GM19397 (cell line): Measurements from ENCODE around the gene GMDS.

Source experiments
- ATAC-seq: cut with Tn5 transposase; IDR thresholded peaks from one replicate; pipeline ENCODE4 v1.9.1; 2021; ENCODE audit warnings: mild to moderate bottlenecking, moderate library complexity; ENCODE audit not compliant: unreplicated experiment

GMDS gene

DNA sequence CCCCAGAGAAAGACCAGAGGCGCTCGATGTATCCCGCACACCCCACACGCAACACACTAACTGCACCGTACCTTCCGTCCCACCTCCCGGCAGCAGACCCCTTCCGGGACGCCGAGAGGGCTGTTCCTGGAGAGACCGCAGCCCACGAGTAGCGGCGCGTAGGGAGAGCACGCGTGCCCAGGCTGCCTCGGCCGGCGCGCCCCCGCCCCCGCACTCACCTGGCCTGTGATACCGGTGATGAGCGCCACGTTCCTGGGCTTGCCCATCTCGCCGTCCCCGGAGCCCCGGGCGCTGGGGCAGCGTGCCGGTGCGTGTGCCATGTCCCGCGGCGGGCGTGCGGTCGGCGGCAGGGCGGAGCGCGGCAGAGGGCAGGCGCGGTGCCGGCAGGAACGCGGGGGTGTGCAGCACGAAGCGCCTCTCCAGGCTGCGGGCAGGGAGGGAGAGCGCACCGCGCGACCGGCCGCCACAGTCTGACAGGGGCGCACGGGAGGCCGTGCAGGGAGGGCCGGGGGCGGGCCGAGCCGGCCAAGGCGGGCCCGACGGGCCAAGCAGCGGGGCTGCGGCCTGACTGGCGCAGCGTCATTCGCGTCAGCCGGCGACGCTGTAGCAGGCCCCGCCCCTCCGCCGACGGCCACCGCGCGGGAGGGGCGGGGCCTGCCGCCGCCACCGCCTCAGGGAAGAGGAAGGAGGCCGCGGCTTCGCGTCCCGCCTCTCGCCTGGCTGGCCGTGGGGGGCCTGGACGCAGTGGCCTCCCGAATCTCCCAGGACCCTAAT is at the start of gene GMDS:
GMDS (minus strand) TSS at position 503 of the 774 bp plus-strand sequence.
- ATAC-seq, result peak; percentile 96

DNA sequence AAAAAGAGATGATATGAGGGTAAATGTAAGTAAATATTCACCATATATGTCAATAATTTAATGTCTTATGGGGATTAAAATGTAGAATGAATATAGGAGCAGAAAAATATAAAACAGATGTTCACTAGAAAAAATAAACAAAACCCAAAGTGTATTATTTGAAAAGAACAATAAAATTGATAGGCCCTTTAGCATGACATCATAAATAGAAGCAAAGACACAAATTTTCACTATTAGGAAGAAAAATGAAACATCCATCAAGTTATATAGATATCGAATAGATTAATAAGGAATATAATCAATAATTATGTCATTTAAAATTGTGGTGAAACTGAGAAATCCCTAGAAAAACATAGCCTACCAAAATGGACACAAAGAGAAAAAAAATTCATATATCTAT is 40.1 kb upstream of the GMDS start:
- ATAC-seq, result no peak

DNA sequence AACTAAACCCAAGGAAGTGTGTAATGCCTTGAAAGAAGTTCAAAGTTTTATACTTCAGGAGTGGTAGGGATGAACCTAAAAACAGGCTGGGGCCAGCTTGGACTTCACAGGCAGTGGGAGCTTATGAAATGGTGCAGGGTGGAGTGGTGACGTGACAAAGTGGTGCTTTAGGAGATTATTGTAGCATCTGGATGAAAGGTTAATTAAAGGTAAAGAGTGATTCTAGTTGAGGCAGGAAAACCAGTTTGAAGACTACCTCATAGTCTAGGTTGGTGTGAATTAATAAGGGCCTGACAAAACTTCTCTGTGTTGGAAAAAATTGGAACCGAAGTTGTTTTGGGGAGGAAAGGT is 30.5 kb upstream of the GMDS start:
- ATAC-seq, result no peak

DNA sequence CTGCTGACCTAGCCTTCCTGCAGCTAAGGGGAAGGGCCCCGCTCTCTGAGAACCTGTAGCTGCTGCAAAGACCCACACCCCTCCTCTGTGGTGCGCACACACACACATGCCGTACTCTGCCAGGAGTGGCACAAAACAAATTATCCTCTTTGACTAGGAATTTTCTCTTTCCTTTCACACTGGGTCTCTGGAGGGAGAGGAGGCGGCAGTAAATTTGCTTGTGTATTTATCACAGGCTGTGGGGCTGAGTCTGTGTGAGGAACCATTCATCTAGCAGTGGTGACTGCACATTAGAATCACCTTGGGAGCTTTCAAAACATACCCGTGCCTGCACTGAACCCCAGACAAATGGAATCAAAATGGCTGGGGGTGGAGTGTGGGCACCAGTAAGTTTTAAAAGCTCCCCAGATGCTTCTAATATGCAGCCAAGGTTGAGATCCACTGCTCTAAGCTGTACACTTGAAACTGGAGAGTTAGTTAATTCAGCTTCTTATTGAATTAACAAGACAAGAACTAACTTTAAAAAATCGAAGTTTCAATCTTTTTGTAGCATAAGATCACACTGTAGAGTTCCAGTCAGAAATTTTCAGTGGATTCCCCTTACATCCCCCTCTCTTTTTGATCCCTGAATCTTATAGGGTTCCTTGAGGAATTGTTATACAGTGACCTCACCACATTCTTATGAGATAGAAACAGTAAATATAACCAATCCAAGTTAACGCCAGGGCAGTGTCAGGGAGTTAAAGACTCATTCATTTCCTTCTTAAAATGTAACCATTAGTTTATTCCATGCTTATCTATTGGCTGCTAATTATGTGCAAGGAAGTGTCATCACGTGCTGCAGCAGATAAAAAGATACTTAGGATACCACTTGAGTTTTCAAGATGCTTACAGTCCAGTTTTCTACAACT is 29.8 kb upstream of the GMDS start:
- ATAC-seq, result no peak

DNA sequence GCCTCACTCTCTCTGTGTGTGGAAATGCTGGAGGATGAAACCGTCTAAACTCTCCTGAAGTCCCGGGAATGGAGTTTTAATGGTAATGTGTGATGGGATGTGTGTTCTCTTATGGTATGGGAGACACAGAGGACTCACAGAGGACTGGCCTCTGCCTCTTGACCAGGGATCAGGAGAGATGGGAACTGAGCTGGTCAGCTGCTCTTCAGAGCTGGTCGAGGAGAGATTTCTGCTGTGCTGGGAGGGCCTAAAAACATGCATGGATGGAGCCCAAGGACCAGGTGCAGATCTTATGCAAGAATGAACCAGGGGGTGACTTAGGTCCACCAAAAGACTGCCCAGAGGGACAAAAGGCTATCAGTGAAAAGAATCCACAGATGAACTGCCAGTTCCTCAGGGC is 27.3 kb upstream of the GMDS start:
- no peak for ATAC-seq

DNA sequence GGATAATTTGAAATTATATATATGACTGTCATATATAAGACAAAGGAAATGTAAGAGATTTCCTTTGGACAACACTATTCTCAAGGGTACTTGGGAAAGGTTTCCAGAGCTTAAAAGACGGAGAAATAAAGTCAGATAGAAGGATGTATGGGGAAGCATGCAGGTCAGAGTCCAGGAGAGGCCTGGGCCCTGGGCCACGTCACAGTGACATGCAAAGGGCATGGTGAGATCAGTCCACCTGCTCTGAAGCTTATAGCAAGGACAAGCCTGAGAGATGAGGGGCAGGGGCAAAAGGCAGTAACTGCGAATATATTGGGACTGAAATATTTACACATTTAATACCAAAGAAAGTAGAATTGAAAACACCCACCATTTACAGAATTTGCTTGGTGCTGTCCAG is 24.6 kb upstream of the GMDS start:
- ATAC-seq, result no peak

DNA sequence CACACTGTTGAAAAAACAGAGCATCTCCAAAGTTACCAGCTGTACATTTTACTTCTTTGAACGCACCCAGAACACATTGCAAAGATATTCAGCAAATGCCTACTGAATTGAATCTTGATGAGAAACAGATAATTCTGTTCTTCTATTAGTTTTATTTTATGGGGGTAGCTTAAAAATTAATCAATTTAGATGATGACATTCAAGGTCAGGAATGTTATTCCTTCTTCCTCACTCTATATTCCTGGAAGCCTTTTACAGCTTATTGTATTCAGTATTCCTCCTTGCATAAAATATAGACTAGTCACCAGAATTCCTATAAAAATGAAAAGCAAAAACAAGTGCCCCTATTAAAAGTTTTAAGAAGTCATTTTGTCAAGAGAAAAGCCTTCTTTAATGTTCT is 21.4 kb upstream of the GMDS start:
- ATAC-seq, result no peak

DNA sequence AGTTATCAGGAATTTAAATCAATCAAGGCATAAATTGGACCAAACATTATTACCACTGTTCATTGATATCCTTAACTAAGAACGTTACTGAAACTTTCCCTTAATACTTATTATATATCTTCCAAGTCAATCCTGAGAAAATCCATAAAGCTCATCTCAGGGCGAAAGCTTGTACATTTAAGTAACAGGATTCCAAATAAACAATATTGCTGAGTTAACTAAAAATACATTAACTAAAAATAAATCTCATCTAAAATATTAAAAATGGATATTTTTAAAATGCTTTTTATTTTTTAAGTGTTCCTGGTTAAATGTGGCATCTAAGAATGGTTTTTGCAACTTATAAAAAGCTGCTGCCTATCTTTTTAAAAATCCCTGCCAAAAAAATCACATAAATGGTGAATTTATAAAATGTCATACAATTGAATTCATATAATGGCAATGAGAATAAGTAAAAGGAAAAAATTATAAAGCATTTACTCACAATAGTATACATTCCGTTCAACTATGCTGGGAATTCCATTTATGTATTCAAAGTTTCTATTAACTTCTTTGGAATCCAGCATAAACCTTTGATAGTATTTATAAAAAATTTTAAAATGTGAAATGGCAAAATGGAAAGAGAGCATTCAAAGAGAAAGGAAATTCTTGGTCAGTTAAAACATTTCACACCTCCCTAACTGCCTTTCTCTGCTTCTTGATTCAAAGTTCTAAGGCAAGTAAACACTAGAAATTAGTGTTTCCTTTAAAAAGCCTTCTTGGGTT is 20.8 kb upstream of the GMDS start:
- no peak for ATAC-seq

DNA sequence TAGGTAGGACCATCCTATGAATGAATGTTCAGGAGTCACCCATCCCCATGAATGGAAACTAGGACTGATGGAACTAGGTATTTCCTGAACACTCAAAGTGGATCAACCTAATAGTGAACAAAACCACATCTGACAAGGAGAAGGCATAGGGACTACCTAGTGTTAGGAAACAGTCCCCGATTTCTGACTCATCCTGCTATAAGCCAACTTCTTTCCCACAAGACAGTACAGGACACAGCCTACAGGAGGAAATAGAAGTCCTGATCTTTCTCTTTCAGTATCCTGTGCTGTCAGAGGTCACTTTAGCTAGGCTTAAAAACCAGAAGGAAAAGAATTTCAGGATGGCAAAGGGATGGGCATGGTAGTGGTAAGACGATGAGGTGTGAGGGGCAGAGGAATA is 19.5 kb upstream of the GMDS start:
- ATAC-seq, result no peak

DNA sequence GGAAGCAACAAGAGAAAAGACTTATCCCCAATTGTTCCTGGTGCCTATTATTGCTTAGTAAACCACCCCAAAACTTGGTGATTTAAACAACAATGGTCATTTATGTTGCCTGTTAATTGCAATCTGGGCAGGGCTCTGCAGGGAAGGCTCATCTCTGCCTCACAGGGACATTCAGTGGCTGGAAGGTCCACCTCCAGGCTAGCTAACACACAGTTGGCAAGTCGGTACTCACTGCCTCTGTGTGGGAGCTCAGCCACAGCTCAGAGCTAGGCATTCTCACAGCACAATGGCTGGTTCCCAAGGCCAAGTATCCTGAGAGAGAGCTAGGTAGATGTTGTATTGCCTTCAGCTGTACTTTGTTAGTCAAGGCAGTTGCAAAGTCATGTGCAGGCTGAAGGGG is 18.5 kb upstream of the GMDS start:
- no peak for ATAC-seq

DNA sequence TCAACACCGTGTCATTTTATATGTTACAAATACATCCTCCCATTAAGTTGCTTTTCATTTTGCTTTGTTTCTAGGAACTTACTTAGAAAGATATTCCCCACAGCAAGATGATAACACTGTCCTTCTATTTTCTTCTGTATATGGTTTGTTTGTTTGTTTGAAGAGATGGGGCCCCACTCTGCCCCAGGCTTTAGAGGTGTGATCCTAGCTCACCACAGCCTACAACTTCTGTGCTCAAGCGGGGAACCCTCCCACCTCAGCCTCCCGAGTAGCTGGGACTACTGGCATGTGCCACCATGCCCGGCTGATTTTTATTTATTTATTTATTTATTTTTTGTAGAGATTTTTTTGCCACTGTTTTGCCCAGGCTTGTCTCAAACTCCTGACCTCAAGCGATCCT is 14.2 kb upstream of the GMDS start:
- ATAC-seq, result no peak

DNA sequence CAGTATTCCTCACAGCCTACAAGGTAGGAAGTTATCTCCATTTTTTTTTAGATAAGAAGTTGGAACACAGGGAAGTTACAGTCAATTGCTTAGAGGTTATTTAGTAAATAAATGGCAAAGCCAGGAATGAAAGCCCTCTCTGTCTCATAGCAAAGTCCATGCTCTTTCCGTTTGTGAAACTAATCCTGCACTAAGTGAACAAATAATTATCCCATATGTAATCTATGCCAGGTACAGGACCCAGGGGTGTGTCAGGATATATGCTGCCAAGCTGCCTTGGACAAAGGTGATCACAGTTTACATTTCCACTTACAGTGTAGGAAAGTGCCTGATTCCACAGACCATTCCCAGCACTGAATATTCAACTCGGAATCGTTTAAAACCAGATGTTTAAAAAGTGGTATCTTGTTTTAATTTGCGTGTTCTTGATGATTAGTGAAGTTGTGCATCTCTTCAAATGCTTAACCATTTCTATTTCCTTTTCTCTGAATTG is 13.6 kb upstream of the GMDS start:
- no peak for ATAC-seq

DNA sequence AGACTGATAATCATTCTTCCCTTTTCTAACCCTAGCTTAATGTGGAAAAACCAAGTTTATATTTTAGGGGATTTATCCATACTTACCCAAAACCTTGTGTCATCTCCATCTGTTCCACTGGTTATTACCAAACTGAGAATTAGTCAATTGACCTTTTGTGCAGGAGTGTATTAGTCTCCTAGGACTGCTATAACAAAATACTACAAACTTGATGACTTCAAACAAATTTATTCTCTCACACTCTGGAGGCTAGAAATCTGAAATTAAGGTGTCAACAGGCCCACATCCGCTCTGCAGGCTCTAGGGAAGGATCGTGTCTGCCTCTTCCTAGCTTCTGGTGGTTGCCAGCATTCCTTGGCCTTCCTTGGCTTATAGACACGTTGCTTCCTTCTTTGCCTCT is 12.7 kb upstream of the GMDS start:
- ATAC-seq, result no peak

DNA sequence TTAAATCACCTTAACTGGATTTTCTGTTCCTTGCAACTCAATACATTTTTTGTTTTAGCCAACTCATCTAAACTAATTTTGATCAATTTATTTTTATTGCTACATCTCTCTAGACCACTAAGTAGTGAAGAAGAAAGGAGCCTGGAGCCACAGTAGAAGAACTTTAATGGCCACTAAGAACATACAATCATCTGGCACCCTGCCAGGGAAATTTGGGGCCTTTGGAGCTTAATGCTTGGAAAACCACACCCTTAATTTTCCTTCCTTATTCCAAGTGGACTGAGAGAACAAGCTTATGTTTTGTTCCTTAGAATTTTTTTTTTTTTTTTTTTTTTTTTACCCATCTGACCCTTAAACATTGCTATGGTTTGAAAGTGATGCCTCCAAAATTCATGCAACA is 12.0 kb upstream of the GMDS start:
- ATAC-seq, result no peak

DNA sequence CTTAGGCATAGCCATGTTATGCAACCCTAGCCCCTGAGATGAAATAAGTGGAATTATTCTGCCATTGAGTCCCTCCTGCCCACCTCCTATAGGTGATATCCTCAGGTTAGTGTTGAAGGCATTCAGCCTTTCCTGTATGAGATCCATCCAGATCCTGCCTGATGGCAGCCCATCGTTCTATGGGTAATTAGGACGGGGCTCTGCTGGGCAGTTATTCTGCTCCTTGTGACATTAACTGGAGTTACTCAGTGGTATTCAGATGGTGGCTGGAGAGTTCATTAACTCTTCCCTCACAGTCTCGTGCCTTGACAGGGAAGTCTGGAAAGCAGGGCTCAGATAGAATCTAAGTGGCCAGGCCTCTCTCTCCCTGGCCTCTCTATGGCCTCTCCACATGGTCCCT is 9.3 kb upstream of the GMDS start:
- ATAC-seq, result no peak

DNA sequence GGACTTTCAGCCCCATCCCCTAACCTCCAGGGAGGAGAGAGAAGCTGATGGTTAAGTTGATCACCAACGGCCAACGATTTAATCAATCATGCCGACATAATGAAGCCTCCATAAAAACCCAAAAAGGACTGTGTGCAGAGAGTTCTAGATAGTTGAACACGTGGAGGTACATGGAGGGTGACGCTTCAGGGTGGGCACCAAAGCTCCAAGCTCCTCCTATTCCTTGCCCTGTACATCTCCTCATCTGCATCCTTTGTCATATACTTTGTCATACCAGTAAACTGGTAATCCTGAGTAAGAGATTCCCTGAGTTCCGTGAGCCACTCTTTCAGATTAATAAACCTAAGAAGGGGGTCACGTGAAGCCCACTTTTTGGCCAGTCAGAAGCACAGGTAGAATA is 3.7 kb upstream of the GMDS start:
- ATAC-seq, result no peak

DNA sequence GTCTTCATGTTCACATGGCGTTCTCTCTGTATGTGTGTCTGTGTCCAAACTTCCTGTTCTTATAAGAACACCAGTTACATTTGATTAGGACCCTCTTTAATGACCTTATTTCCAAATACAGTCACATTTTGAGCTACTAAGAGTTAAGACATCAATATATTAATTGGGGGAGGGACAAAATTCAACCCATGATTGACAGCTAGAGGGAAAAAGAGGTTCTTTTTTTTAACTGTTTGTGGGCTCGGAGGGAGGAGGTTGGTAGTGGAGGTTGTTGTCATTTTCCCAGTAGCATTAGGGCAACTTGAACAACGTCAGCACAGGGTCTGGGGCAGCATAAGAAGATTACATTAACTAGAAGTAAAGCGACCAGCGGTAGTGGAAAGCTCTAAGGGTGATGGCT is 2.3 kb upstream of the GMDS start:
- no peak for ATAC-seq

DNA sequence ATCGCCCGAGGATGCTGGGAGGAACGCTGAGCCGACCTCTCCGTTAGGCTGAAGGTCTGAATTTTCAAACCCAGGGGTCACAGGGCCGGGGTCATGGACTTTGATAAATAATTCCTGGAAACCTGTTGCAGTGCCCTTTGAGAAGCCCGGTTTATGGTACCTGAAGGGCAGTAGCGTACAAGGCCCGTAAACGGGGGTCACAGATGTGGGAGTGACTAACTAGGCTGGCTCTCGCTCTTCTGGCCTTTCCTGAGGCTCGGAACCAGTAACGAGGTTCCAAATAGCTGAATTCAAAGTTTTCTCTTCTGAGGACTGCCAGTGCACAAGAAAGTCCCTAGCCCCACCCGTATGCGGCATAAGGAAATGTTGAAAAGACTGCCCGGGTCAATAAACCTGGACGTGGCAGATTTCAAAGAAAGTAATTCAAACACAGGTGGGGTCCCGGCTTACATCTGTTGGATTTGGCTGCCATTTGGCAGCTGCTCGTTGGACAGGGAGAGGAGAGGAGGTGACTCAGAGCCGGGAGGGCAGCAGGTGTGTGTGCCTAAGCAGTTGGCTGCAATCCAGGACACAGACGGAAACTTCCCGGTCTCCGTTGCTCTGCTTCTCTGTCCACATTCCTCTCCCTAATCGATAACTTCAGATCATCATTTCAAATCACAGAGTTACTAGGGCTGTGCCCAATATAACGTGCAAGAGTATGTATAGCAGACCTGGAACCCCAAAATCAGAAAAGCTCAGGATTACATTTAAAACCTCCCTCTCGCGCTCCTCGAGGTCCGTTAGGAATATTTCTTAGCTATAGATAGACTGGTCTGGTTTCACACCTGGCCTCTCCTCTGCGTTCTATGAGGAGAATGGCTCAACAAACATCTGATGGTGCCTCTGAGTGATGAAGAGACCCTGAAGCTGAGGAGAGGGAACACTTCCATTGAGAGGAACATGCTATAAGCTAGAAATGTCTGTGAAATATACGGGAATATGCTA is 765 bp upstream of the GMDS start:
- peak; percentile 18 for ATAC-seq

DNA sequence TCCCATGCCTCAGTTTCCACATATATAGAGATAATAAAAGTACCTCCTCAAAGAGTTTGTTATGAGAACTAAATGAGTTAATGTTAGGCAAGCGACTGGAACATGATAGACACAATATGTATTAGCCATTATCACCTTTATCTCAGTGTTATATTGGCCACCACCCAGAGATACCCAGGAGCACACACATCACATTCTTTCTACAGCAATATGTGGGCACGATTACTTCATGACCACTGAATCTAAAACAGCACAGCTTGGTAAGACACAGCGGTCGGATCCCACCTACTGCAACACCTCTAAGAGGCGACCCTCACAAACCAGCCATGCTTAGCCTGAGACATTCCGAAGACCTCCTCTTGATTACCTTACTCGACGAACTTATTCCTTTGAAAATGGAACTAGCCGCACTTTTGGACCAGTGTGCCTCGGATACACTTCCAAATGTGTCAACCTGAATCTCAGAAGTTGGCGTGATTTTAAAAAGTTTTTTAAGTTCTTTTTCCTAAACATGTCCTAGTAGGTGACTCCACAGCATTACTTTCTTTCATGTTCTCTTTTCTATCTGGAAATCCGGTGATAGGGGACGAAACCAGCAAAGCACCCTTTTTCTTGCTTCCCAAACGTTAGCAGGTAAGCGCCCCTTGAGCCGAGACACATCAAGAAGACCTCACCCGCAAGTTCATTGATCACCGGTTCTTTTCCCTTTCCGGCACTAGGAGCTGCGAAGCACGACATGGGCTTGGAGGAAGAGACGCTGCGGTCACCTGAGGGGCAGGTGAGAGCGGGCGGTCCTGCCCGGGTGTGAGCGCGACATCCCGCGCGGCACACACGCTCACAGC is 923 bp downstream of the GMDS start:
- ATAC-seq, result no peak
